HEK293T (cell line): ENCODE measurements around the gene UNKL.

Experiments used
- BHLHE40 ChIP-seq: fragments of 450-650 bp; IDR thresholded peaks from 2 replicates; pipeline ENCODE4 v1.6.1; 2016; ENCODE audit warnings: mild to moderate bottlenecking, moderate library complexity, borderline replicate concordance
- ELF4 ChIP-seq: fragments of 450-650 bp; IDR thresholded peaks from 2 replicates; pipeline ENCODE4 v1.6.1; 2017; ENCODE audit warnings: antibody characterized with exemption
- FOXA1 ChIP-seq: fragments of 450-650 bp; IDR thresholded peaks from 2 replicates; pipeline ENCODE4 v1.6.1; 2016; ENCODE audit warnings: mild to moderate bottlenecking
- FOXM1 ChIP-seq: fragments of 450-650 bp; IDR thresholded peaks from 2 replicates; pipeline ENCODE4 v1.6.1; 2017; ENCODE audit warnings: mild to moderate bottlenecking, borderline replicate concordance
- SP1 ChIP-seq: fragments of 450-650 bp; IDR thresholded peaks from 2 replicates; pipeline ENCODE4 v1.6.1; 2017
- TARDBP ChIP-seq: fragments of 450-650 bp; IDR thresholded peaks from 2 replicates; pipeline ENCODE4 v1.6.1; 2016

- TF ChIP-seq ELF4 (no peak), SP1 (no peak), BHLHE40 (no peak), TARDBP (no peak), FOXM1 (no peak), FOXA1 (no peak)
Measured at GRCh38 chr16:1364510-1364909, 50.0 kb downstream of the UNKL start.
